ENCODE measurements around the gene MTMR11. TPM values are rescaled to one million over a fixed set of nuclear protein-coding genes. Genes with fewer than 3 reads are reported as not detected.
"Not testable (repeated sequence)": the region's sequence is repeated elsewhere in the genome, so short reads cannot be mapped to it uniquely, and the experiment has no call there.

MTMR11 gene
- polyA plus RNA-seq, 4 donors, result 32.5 to 174 (median 116) TPM

DNA sequence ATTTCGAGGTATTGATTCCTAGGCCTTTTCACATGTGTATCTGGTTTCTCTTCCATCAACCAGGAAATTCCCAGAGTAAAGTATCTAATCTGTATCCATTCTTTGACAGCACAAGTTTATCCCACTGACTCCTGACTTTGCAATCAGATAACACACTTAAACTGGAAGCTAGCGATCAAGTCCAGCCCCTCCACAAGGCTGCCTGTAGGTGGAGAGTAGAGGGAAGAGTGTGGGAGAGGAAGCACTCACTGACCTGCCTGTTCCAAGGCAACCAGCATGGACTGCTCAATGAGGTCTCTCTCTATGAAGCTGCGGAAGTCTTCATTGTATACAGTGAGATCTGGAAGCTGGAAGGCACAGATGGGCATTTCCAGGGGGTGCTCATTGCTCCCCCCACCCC lies 30.4 kb upstream of the MTMR11 start:
- no peaks in the 10 kb centered on the region for H3K27me3 ChIP-seq (ENCODE audit: control insufficient read depth in 3 of 3, insufficient read depth in 3 of 3, low read length in 3 of 3)
- H3K4me3 ChIP-seq (ENCODE audit: low read depth in 1 of 3, low read length in 3 of 3), result no peak overlapping the region
- H3K4me1 ChIP-seq (ENCODE audit: control insufficient read depth in 3 of 3, insufficient read depth in 2 of 3, low read depth in 1 of 3, low read length in 2 of 3), result no peaks in the 10 kb centered on the region
- no peak for DNase-seq
- H3K9me3 ChIP-seq (ENCODE audit: control insufficient read depth in 2 of 2, insufficient read depth in 1 of 2, low read depth in 1 of 2, low read length in 1 of 2), result no peaks in the 10 kb centered on the region
- H3K27ac ChIP-seq (ENCODE audit: low read depth in 1 of 3, low read length in 2 of 3), result no peak overlapping the region
- no peak for FAIRE-seq
- WGBS, 3 donors, result 90 to 92% (median 92%) methylated on average over 3 of the region's 3 CpGs
- H3K36me3 ChIP-seq (ENCODE audit: control insufficient read depth in 3 of 3, insufficient read depth in 2 of 3, low read depth in 1 of 3, low read length in 3 of 3), result peaks cover 13 to 46% (median 14%) of the 10 kb centered on the region in 3 donors

DNA sequence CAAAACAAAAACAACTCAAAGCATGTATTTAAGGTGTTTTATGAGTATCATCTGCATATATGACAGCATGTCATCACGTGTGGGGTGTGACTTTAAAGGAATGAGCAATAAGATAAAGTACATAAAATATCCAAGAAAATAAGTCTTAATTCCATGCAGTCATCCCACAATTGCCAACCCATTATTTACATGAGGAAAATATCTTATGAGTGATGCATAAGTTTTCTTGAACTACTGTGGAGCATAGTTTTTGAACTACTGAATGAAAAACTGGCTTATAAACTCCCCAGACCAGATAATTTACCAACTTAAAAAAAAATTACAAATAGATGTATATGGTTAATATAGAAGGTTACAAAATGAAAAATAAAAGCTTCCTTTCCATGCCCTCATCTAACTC lies 29.7 kb upstream of the MTMR11 start:
- no peaks in the 10 kb centered on the region for H3K9me3 ChIP-seq (ENCODE audit: control insufficient read depth in 2 of 2, insufficient read depth in 1 of 2, low read depth in 1 of 2, low read length in 1 of 2)
- FAIRE-seq, result no peak
- no peaks in the 10 kb centered on the region for H3K4me1 ChIP-seq (ENCODE audit: control insufficient read depth in 3 of 3, insufficient read depth in 2 of 3, low read depth in 1 of 3, low read length in 2 of 3)
- H3K27me3 ChIP-seq (ENCODE audit: control insufficient read depth in 3 of 3, insufficient read depth in 3 of 3, low read length in 3 of 3), result no peaks in the 10 kb centered on the region
- peaks cover 11 to 47% (median 13%) of the 10 kb centered on the region in 3 donors for H3K36me3 ChIP-seq (ENCODE audit: control insufficient read depth in 3 of 3, insufficient read depth in 2 of 3, low read depth in 1 of 3, low read length in 3 of 3)
- no peak overlapping the region for H3K4me3 ChIP-seq (ENCODE audit: low read depth in 1 of 3, low read length in 3 of 3)
- DNase-seq, result no peak
- WGBS, 3 donors, result 50 to 82% (median 58%) methylated on average over 1 of the region's 1 CpG
- H3K27ac ChIP-seq (ENCODE audit: low read depth in 1 of 3, low read length in 2 of 3), result no peak overlapping the region

DNA sequence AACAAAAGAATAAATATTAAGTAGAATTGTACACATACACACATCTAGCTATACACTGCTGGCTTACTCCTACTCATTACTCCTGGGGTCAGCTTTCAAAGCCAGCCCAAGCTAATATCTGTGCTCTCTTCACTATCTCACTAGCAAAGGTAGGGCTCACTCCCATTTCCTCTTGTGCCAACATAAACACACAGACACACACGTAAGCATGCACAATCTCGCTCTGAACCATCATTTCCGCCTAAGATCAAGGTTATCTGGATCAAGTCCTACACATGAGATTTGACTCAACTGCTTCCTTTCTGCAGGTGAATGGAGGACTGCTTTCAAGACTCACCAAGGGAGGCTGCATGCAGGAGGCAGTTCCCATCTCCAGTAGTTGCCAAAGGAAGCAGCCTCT lies 28.8 kb upstream of the MTMR11 start:
- H3K36me3 ChIP-seq (ENCODE audit: control insufficient read depth in 3 of 3, insufficient read depth in 2 of 3, low read depth in 1 of 3, low read length in 3 of 3), result peaks cover 10 to 45% (median 15%) of the 10 kb centered on the region in 3 donors
- H3K4me3 ChIP-seq (ENCODE audit: low read depth in 1 of 3, low read length in 3 of 3), result no peak overlapping the region
- 75 to 89% (median 88%) methylated on average over 3 of the region's 3 CpGs for WGBS, 3 donors
- DNase-seq (peak in 1 of 2 donors; percentile 24), FAIRE-seq (no peak)
- H3K27me3 ChIP-seq (ENCODE audit: control insufficient read depth in 3 of 3, insufficient read depth in 3 of 3, low read length in 3 of 3), result no peaks in the 10 kb centered on the region
- H3K9me3 ChIP-seq (ENCODE audit: control insufficient read depth in 2 of 2, insufficient read depth in 1 of 2, low read depth in 1 of 2, low read length in 1 of 2), result no peaks in the 10 kb centered on the region
- H3K4me1 ChIP-seq (ENCODE audit: control insufficient read depth in 3 of 3, insufficient read depth in 2 of 3, low read depth in 1 of 3, low read length in 2 of 3), result no peaks in the 10 kb centered on the region
- no peak overlapping the region for H3K27ac ChIP-seq (ENCODE audit: low read depth in 1 of 3, low read length in 2 of 3)

DNA sequence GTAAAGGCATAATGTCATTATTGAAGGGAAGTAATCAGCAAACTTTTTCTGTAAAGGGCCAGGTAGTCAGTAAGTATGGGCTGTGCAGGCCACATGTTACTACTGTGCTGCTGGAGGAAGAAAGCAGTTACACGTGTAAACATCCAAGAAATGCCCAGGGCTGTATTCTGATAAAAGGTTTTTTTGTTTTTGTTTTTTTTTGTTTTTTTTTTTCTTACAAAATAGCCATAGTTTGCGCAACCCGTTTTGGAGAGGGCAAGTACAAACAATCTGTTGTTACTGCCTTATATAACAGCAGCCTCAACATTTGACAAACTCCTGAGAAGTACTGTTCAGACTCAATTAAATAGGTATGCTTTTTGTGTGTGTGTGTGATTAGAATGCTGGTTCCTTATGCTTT lies 26.7 kb upstream of the MTMR11 start:
- H3K4me3 ChIP-seq (ENCODE audit: low read depth in 1 of 3, low read length in 3 of 3), result no peak overlapping the region
- H3K4me1 ChIP-seq (ENCODE audit: control insufficient read depth in 3 of 3, insufficient read depth in 2 of 3, low read depth in 1 of 3, low read length in 2 of 3), result no peaks in the 10 kb centered on the region
- H3K36me3 ChIP-seq (ENCODE audit: control insufficient read depth in 3 of 3, insufficient read depth in 2 of 3, low read depth in 1 of 3, low read length in 3 of 3), result peaks cover 10 to 43% (median 20%) of the 10 kb centered on the region in 3 donors
- peaks cover 0 to 3% of the 10 kb centered on the region in 2 donors for H3K9me3 ChIP-seq (ENCODE audit: control insufficient read depth in 2 of 2, insufficient read depth in 1 of 2, low read depth in 1 of 2, low read length in 1 of 2)
- DNase-seq (no peak), FAIRE-seq (no peak)
- no peak overlapping the region for H3K27ac ChIP-seq (ENCODE audit: low read depth in 1 of 3, low read length in 2 of 3)
- WGBS, 3 donors, result 58 to 65% (median 64%) methylated on average over 3 of the region's 3 CpGs
- no peaks in the 10 kb centered on the region for H3K27me3 ChIP-seq (ENCODE audit: control insufficient read depth in 3 of 3, insufficient read depth in 3 of 3, low read length in 3 of 3)

DNA sequence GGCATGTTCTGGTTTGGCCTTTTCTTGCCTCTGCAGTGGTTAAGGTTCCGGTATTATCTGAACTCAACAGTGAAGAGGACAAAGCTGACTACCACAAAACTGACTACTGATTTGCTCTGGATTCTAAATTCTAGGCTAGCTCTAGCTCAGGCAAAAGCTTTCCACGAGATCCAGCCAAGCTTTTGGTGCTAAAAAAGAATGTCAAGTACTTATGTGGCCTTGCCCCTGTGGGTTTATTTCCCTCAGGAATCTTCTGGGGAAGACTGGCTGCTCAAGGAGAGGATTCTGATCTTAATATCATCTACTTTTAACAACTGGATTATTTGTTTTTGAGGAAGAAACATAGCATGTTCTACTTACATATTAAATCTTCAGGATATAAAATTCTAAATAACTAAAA lies 26.1 kb upstream of the MTMR11 start:
- peaks cover 10 to 45% (median 22%) of the 10 kb centered on the region in 3 donors for H3K36me3 ChIP-seq (ENCODE audit: control insufficient read depth in 3 of 3, insufficient read depth in 2 of 3, low read depth in 1 of 3, low read length in 3 of 3)
- H3K27ac ChIP-seq (ENCODE audit: low read depth in 1 of 3, low read length in 2 of 3), result peak overlapping the region in 1 of 3 donors; percentile 57
- no peaks in the 10 kb centered on the region for H3K27me3 ChIP-seq (ENCODE audit: control insufficient read depth in 3 of 3, insufficient read depth in 3 of 3, low read length in 3 of 3)
- H3K9me3 ChIP-seq (ENCODE audit: control insufficient read depth in 2 of 2, insufficient read depth in 1 of 2, low read depth in 1 of 2, low read length in 1 of 2), result peaks cover 0 to 9% of the 10 kb centered on the region in 2 donors
- DNase-seq (no peak), FAIRE-seq (no peak)
- H3K4me3 ChIP-seq (ENCODE audit: low read depth in 1 of 3, low read length in 3 of 3), result no peak overlapping the region
- no peaks in the 10 kb centered on the region for H3K4me1 ChIP-seq (ENCODE audit: control insufficient read depth in 3 of 3, insufficient read depth in 2 of 3, low read depth in 1 of 3, low read length in 2 of 3)
- 70 to 85% (median 82%) methylated on average over 2 of the region's 2 CpGs for WGBS, 3 donors

DNA sequence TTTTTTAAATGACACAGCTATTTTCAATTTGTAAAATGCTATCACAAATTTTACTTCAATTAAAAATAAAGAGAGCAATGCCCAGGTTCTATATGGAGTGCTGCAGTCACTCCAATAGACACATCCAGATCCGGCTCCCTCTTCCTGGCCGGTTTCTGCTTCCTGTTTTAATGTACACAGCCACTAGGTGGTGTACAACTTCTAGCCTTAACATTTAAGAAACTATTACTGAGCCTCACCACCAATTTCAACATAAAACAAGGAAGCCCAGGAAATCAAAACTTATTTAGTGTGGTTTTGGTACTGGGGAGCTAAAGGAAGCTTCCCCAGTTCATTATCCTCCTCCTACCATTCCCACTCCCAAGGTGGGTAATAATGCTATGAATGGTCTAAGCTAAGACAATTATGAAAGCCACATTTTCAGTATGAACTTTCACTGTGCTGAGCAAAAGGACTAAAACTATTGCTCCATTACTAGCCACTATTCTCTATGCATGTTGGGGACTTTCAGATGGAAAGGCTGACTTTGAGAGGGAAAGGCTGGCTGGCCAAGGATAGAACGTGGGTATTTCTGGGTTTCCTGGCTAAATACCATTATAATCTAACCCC lies 25.5 kb upstream of the MTMR11 start:
- 14 to 19% (median 17%) methylated on average over 3 of the region's 3 CpGs for WGBS, 3 donors
- H3K4me1 ChIP-seq (ENCODE audit: control insufficient read depth in 3 of 3, insufficient read depth in 2 of 3, low read depth in 1 of 3, low read length in 2 of 3), result no peaks in the 10 kb centered on the region
- H3K27ac ChIP-seq (ENCODE audit: low read depth in 1 of 3, low read length in 2 of 3), result peak overlapping the region in 2 of 3 donors; percentile 57 to 66
- no peak overlapping the region for H3K4me3 ChIP-seq (ENCODE audit: low read depth in 1 of 3, low read length in 3 of 3)
- peaks cover 10 to 48% (median 22%) of the 10 kb centered on the region in 3 donors for H3K36me3 ChIP-seq (ENCODE audit: control insufficient read depth in 3 of 3, insufficient read depth in 2 of 3, low read depth in 1 of 3, low read length in 3 of 3)
- peaks cover 0 to 13% of the 10 kb centered on the region in 2 donors for H3K9me3 ChIP-seq (ENCODE audit: control insufficient read depth in 2 of 2, insufficient read depth in 1 of 2, low read depth in 1 of 2, low read length in 1 of 2)
- no peaks in the 10 kb centered on the region for H3K27me3 ChIP-seq (ENCODE audit: control insufficient read depth in 3 of 3, insufficient read depth in 3 of 3, low read length in 3 of 3)
- FAIRE-seq (no peak), DNase-seq (peak; percentile 86 to 87)

DNA sequence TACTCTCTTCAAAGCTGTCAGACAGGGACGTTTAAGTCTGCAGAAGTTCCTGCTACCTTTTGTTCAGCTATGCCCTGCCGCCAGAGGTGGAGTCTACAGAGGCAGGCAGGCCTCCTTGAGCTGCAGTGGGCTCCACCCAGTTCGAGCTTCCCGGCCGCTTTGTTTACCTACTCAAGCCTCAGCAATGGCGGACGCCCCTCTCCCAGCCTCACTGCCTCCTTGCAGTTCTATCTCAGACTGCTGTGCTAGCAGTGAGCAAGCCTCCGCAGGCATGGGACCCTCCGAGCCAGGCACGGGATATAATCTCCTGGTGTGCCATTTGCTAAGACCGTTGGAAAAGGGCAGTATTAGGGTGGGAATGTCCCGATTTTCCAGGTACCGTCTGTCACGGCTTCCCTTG lies 20.9 kb upstream of the MTMR11 start:
- not testable (repeated sequence) for FAIRE-seq; H3K27me3 ChIP-seq (ENCODE audit: control insufficient read depth in 3 of 3, insufficient read depth in 3 of 3, low read length in 3 of 3); H3K4me3 ChIP-seq (ENCODE audit: low read depth in 1 of 3, low read length in 3 of 3); H3K4me1 ChIP-seq (ENCODE audit: control insufficient read depth in 3 of 3, insufficient read depth in 2 of 3, low read depth in 1 of 3, low read length in 2 of 3); DNase-seq; H3K27ac ChIP-seq (ENCODE audit: low read depth in 1 of 3, low read length in 2 of 3)
- Histone ChIP-seq H3K9me3 (ENCODE audit: control insufficient read depth in 2 of 2, insufficient read depth in 1 of 2, low read depth in 1 of 2, low read length in 1 of 2) (peaks cover 0 to 13% of the 10 kb centered on the region in 2 donors), H3K36me3 (ENCODE audit: control insufficient read depth in 3 of 3, insufficient read depth in 2 of 3, low read depth in 1 of 3, low read length in 3 of 3) (peaks cover 0 to 29% (median 15%) of the 10 kb centered on the region in 3 donors)
- WGBS, 3 donors, result 95 to 99% (median 97%) methylated on average over 11 to 14 of the region's 14 CpGs

DNA sequence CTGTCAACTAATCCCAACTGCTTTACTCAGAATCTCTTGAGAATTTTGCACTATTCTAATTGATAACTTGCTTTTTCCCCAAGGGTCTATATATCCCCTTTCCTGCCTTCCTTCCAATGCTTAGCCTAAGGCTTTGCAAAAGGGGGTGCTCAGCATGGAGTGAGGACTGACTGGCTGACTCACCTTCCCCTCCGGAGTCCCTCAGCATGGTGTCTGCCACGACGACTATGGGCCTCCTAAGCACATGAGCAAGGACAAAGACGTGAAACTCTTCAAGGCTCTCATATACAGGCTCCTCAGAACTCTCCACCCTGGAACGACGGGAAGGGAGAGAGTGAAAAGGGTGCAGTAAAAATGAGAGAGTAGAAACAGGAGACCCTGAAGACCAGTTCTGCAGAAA lies 13.2 kb upstream of the MTMR11 start:
- Histone ChIP-seq H3K9me3 (ENCODE audit: control insufficient read depth in 2 of 2, insufficient read depth in 1 of 2, low read depth in 1 of 2, low read length in 1 of 2) (no peaks in the 10 kb centered on the region), H3K27ac (ENCODE audit: low read depth in 1 of 3, low read length in 2 of 3) (no peak overlapping the region), H3K4me3 (ENCODE audit: low read depth in 1 of 3, low read length in 3 of 3) (no peak overlapping the region), H3K36me3 (ENCODE audit: control insufficient read depth in 3 of 3, insufficient read depth in 2 of 3, low read depth in 1 of 3, low read length in 3 of 3) (peaks cover 12 to 39% (median 19%) of the 10 kb centered on the region in 3 donors), H3K4me1 (ENCODE audit: control insufficient read depth in 3 of 3, insufficient read depth in 2 of 3, low read depth in 1 of 3, low read length in 2 of 3) (no peaks in the 10 kb centered on the region), H3K27me3 (ENCODE audit: control insufficient read depth in 3 of 3, insufficient read depth in 3 of 3, low read length in 3 of 3) (no peaks in the 10 kb centered on the region)
- FAIRE-seq (no peak), DNase-seq (no peak)
- 85 to 90% (median 87%) methylated on average over 6 of the region's 6 CpGs for WGBS, 3 donors

DNA sequence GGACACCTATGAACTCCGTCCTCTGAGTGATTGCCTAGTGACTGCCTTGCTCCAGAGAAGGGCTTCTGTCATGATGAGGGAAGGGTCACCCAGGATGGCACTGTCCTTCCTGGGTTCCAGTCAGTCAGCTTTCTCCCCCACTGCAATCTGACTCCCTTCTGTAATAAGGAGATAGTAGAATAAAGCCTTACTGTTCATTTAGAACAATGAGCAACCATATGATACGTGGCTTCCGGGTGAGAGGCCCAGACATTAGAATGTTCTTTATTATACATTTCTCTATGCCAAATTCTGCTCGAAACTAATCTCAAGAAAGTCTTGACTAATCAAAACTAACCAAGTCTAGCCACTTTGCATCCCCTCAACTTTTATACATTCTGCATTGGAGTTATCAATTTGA lies 8.5 kb upstream of the MTMR11 start:
- no peak for FAIRE-seq
- Histone ChIP-seq H3K4me3 (ENCODE audit: low read depth in 1 of 3, low read length in 3 of 3) (no peak overlapping the region), H3K36me3 (ENCODE audit: control insufficient read depth in 3 of 3, insufficient read depth in 2 of 3, low read depth in 1 of 3, low read length in 3 of 3) (peaks cover 18 to 55% (median 21%) of the 10 kb centered on the region in 3 donors)

More for the DNA sequence above, 8.5 kb upstream of the MTMR11 start:
- H3K27ac ChIP-seq (ENCODE audit: low read depth in 1 of 3, low read length in 2 of 3), result no peak overlapping the region
- WGBS, 3 donors, result 91 to 94% (median 92%) methylated on average over 4 of the region's 4 CpGs
- no peaks in the 10 kb centered on the region for H3K9me3 ChIP-seq (ENCODE audit: control insufficient read depth in 2 of 2, insufficient read depth in 1 of 2, low read depth in 1 of 2, low read length in 1 of 2)
- H3K4me1 ChIP-seq (ENCODE audit: control insufficient read depth in 3 of 3, insufficient read depth in 2 of 3, low read depth in 1 of 3, low read length in 2 of 3), result peaks cover 0 to 8% (median 2%) of the 10 kb centered on the region in 3 donors
- no peaks in the 10 kb centered on the region for H3K27me3 ChIP-seq (ENCODE audit: control insufficient read depth in 3 of 3, insufficient read depth in 3 of 3, low read length in 3 of 3)
- no peak for DNase-seq

Measured in small intestine (tissue), 7 donors.